Measurements from ENCODE around the gene DBX1.
"Not testable (repeated sequence)": the region's sequence is repeated elsewhere in the genome, so short reads cannot be mapped to it uniquely, and the experiment has no call there.

The DBX1 gene

GRCh38 chr11:20160425-20161229 lies at the start of gene DBX1:
DBX1 (minus strand) TSS chr11:20160475; CDS start chr11:20160324, 151 bp downstream.
- ATAC-seq, result no peak

GRCh38 chr11:20208622-20209111 lies 48.4 kb upstream of the DBX1 start:
- ATAC-seq, result no peak

- ATAC-seq, result no peak
Measured at GRCh38 chr11:20207781-20208621, 47.7 kb upstream of the DBX1 start.

GRCh38 chr11:20205807-20206206 lies 45.5 kb upstream of the DBX1 start:
- ATAC-seq, result no peak

GRCh38 chr11:20204681-20205080 lies 44.4 kb upstream of the DBX1 start:
- ATAC-seq, result no peak

- ATAC-seq, result no peak
Measured at GRCh38 chr11:20203831-20204230, 43.6 kb upstream of the DBX1 start.

GRCh38 chr11:20201231-20201630 lies 41.0 kb upstream of the DBX1 start:
- no peak for ATAC-seq

- ATAC-seq, result not testable (repeated sequence)
Measured at GRCh38 chr11:20200331-20200955, 40.2 kb upstream of the DBX1 start.

GRCh38 chr11:20197881-20198280 lies 37.6 kb upstream of the DBX1 start:
- no peak for ATAC-seq

GRCh38 chr11:20194470-20194869 lies 34.2 kb upstream of the DBX1 start:
- ATAC-seq, result no peak

GRCh38 chr11:20193307-20193706 lies 33.0 kb upstream of the DBX1 start:
- ATAC-seq, result no peak

- ATAC-seq, result no peak
Measured at GRCh38 chr11:20192641-20193040, 32.4 kb upstream of the DBX1 start.

- no peak for ATAC-seq
Measured at GRCh38 chr11:20192151-20192550, 31.9 kb upstream of the DBX1 start.

- ATAC-seq, result no peak
Measured at GRCh38 chr11:20178976-20179375, 18.7 kb upstream of the DBX1 start.

- ATAC-seq, result no peak
Measured at GRCh38 chr11:20177136-20177535, 16.9 kb upstream of the DBX1 start.

- ATAC-seq, result no peak
Measured at GRCh38 chr11:20172721-20173447, 12.6 kb upstream of the DBX1 start.

GRCh38 chr11:20163783-20164481 lies 3.7 kb upstream of the DBX1 start:
- no peak for ATAC-seq

- ATAC-seq, result no peak
Measured at GRCh38 chr11:20162824-20163782, 2.8 kb upstream of the DBX1 start.

- ATAC-seq, result no peak
Measured at GRCh38 chr11:20161923-20162744, 1.9 kb upstream of the DBX1 start.
